GM12874 (cell line): ENCODE results near the gene SEPTIN10.

Experiments used
- CTCF ChIP-seq: IDR thresholded peaks from 2 replicates; pipeline ENCODE4 v1.5.1; 2011; ENCODE audit warnings: low read depth, mild to moderate bottlenecking, control low read depth, low read length, moderate library complexity; ENCODE audit not compliant: insufficient read depth

The SEPTIN10 gene

GRCh38 chr2:109527079-109527478 is 86.7 kb downstream of the SEPTIN10 start:
- TF ChIP-seq CTCF: no peak

- TF ChIP-seq CTCF: no peak
Observed at GRCh38 chr2:109526442-109526970, 87.3 kb downstream of the SEPTIN10 start.

- TF ChIP-seq CTCF: no peak
Observed at GRCh38 chr2:109525836-109526235, 87.9 kb downstream of the SEPTIN10 start.

GRCh38 chr2:109523536-109524361 is 90.0 kb downstream of the SEPTIN10 start:
- TF ChIP-seq CTCF: no peak

- no peak for TF ChIP-seq CTCF
Observed at GRCh38 chr2:109523121-109523520, 90.6 kb downstream of the SEPTIN10 start.

- TF ChIP-seq CTCF: no peak
Observed at GRCh38 chr2:109522063-109522374, 91.7 kb downstream of the SEPTIN10 start.

GRCh38 chr2:109521233-109522062 is 92.3 kb downstream of the SEPTIN10 start:
- no peak for TF ChIP-seq CTCF
